ENCODE data around the gene MAP3K13. TPM values are rescaled to one million over a fixed set of nuclear protein-coding genes. Genes with fewer than 3 reads are reported as not detected.

MAP3K13 gene
- total and polyA plus RNA-seq, 4 experiments from 2014 or later, result 8.7 to 47.9 (median 25.4) TPM

- no peak overlapping the region for H3K4me3 ChIP-seq (ENCODE audit: low read length in 2 of 2)
- no peak for DNase-seq
- Mint-ChIP-seq H3K36me3 (peaks cover 0 to 4% of the 10 kb centered on the region in 2 donors), H3K4me1 (no peaks in the 10 kb centered on the region), H3K4me3 (no peak overlapping the region), H3K9me3 (peaks cover 0 to 2% (median 0%) of the 10 kb centered on the region in 8 donors), H3K27me3 (peaks cover under 1 to 5% of the 10 kb centered on the region in 2 donors), H3K27ac (no peak overlapping the region)
- intact Hi-C loops (cut with micrococcal nuclease), result no loop called here
- no peak overlapping the region for H3K27ac ChIP-seq (ENCODE audit: low read depth, low read length)
- no peaks in the 10 kb centered on the region for H3K27me3 ChIP-seq (ENCODE audit: insufficient read depth, low read length)
- no peaks in the 10 kb centered on the region for H3K4me1 ChIP-seq (ENCODE audit: insufficient read depth, low read length)
- H3K9me3 ChIP-seq (ENCODE audit: control insufficient read depth in 1 of 2, low read length in 2 of 2), result no peaks in the 10 kb centered on the region
- no peaks in the 10 kb centered on the region for H3K36me3 ChIP-seq (ENCODE audit: insufficient read depth, low read length)
- CTCF ChIA-PET (ENCODE audit: partially characterized antibody), result no interaction called here
- POLR2A ChIA-PET (ENCODE audit: partially characterized antibody), result no interaction called here
These were observed 40.7 kb upstream of the MAP3K13 start for GRCh38 chr3:185322101-185322719.

GRCh38 chr3:185325946-185326791, 36.8 kb upstream of the MAP3K13 start:
- H3K36me3 ChIP-seq (ENCODE audit: insufficient read depth, low read length), result no peaks in the 10 kb centered on the region
- no peak overlapping the region for H3K4me3 ChIP-seq (ENCODE audit: low read length in 2 of 2)
- Mint-ChIP-seq H3K9me3 (peaks cover 0 to 2% (median 0%) of the 10 kb centered on the region in 8 donors), H3K4me3 (no peak overlapping the region), H3K4me1 (no peaks in the 10 kb centered on the region), H3K27ac (no peak overlapping the region), H3K27me3 (peaks cover 0 to 4% of the 10 kb centered on the region in 2 donors), H3K36me3 (peaks cover 0 to 4% of the 10 kb centered on the region in 2 donors)
- H3K27ac ChIP-seq (ENCODE audit: low read depth, low read length), result no peak overlapping the region
- intact Hi-C loops (cut with micrococcal nuclease), result no loop called here
- no peak for DNase-seq
- POLR2A ChIA-PET (ENCODE audit: partially characterized antibody), result no interaction called here
- H3K9me3 ChIP-seq (ENCODE audit: control insufficient read depth in 1 of 2, low read length in 2 of 2), result no peaks in the 10 kb centered on the region
- H3K4me1 ChIP-seq (ENCODE audit: insufficient read depth, low read length), result no peaks in the 10 kb centered on the region
- CTCF ChIA-PET (ENCODE audit: partially characterized antibody), result interaction anchor here (0.6 to 2.1 kb wide), 2 partner anchors 18 to 122 kb away, joined by 4 to 9 read pairs; no protein-coding TSS in a partner anchor
- no peaks in the 10 kb centered on the region for H3K27me3 ChIP-seq (ENCODE audit: insufficient read depth, low read length)

DNA sequence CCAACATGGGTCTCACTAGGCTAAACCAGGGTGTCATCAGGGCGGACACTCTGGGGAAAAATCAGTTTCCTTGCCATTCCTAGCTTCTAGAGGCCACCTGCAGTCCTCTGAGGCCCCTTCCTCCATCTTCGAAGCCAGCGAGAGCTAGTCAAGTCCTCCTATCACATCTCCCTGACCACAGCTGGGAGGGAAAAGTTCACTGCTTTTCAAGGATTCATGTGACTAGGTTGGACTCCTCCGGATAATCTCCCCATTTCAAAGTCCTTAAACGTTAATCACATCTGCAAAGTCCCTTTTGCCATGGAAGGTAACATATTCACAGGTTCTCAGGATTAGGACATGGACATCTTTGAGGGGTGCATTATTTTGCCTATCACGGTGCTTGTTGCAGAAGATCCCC, 35.9 kb upstream of the MAP3K13 start:
- Mint-ChIP-seq H3K4me1 (no peaks in the 10 kb centered on the region), H3K27ac (peak overlapping the region in 1 of 7 donors; percentile 48), H3K27me3 (peaks cover 0 to 4% of the 10 kb centered on the region in 2 donors), H3K36me3 (peaks cover 0 to 4% of the 10 kb centered on the region in 2 donors), H3K9me3 (peaks cover 0 to 2% (median 0%) of the 10 kb centered on the region in 8 donors), H3K4me3 (no peak overlapping the region)
- no peaks in the 10 kb centered on the region for H3K36me3 ChIP-seq (ENCODE audit: insufficient read depth, low read length)
- no peak for DNase-seq
- H3K4me1 ChIP-seq (ENCODE audit: insufficient read depth, low read length), result no peaks in the 10 kb centered on the region
- no peaks in the 10 kb centered on the region for H3K27me3 ChIP-seq (ENCODE audit: insufficient read depth, low read length)
- no peak overlapping the region for H3K27ac ChIP-seq (ENCODE audit: low read depth, low read length)
- ChIA-PET POLR2A (ENCODE audit: partially characterized antibody) (no interaction called here), CTCF (ENCODE audit: partially characterized antibody) (interaction anchor here (0.6 to 2.1 kb wide), 2 partner anchors 19 to 123 kb away, joined by 4 to 9 read pairs; no protein-coding TSS in a partner anchor)
- intact Hi-C loops (cut with micrococcal nuclease), result no loop called here
- no peak overlapping the region for H3K4me3 ChIP-seq (ENCODE audit: low read length in 2 of 2)
- no peaks in the 10 kb centered on the region for H3K9me3 ChIP-seq (ENCODE audit: control insufficient read depth in 1 of 2, low read length in 2 of 2)

DNA sequence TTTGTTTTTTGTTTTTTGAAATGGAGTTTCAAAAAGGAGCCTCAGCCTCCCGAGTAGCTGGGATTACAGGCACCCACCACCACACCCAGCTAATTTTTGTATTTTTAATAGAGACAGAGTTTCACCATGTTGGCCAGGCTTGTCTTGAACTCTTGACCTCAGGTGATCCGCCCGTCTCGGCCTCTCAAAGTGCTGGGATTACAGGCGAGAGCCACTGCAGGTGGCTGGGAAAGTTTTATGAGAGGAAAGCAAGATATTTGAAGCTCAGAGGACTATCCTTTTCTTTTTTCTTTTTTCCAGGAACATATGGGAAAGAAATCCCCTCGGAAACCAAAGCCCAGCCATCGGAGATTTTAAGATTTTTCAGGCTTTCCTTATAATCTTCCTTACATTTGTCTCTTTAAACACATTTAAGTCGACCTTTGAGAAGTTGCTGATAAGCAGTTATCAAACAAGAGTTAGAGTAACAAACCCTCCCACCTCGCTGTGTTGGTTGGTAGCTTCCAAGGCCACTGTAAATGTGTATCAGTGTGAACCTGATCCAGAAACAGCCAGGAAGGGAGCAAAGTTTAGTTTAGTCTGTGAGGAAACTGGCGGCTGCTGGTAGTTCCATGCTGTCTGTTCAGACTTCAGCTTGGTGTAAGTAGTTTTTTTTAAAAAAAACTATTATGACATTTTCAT, 34.5 kb upstream of the MAP3K13 start:
- Histone ChIP-seq H3K27ac (ENCODE audit: low read depth, low read length) (no peak overlapping the region), H3K4me1 (ENCODE audit: insufficient read depth, low read length) (no peaks in the 10 kb centered on the region), H3K9me3 (ENCODE audit: control insufficient read depth in 1 of 2, low read length in 2 of 2) (no peaks in the 10 kb centered on the region), H3K27me3 (ENCODE audit: insufficient read depth, low read length) (no peaks in the 10 kb centered on the region), H3K4me3 (ENCODE audit: low read length in 2 of 2) (no peak overlapping the region), H3K36me3 (ENCODE audit: insufficient read depth, low read length) (no peaks in the 10 kb centered on the region)
- no peak for DNase-seq
- ChIA-PET POLR2A (ENCODE audit: partially characterized antibody) (no interaction called here), CTCF (ENCODE audit: partially characterized antibody) (no interaction called here)
- peaks cover 0 to 2% (median 0%) of the 10 kb centered on the region in 8 donors for H3K9me3 Mint-ChIP-seq
- no peak overlapping the region for H3K4me3 Mint-ChIP-seq
- peaks cover 0 to 4% of the 10 kb centered on the region in 2 donors for H3K36me3 Mint-ChIP-seq
- no peaks in the 10 kb centered on the region for H3K4me1 Mint-ChIP-seq
- intact Hi-C loops (cut with micrococcal nuclease), result no loop called here
- no peak overlapping the region for H3K27ac Mint-ChIP-seq
- H3K27me3 Mint-ChIP-seq, result peaks cover 0 to 4% of the 10 kb centered on the region in 2 donors

- DNase-seq, result no peak
- H3K9me3 ChIP-seq (ENCODE audit: control insufficient read depth in 1 of 2, low read length in 2 of 2), result no peaks in the 10 kb centered on the region
These were observed 32.7 kb upstream of the MAP3K13 start for GRCh38 chr3:185330238-185330637.

GRCh38 chr3:185330644-185331043, 32.3 kb upstream of the MAP3K13 start:
- Histone ChIP-seq H3K36me3 (ENCODE audit: insufficient read depth, low read length) (no peaks in the 10 kb centered on the region), H3K27ac (ENCODE audit: low read depth, low read length) (no peak overlapping the region), H3K4me3 (ENCODE audit: low read length in 2 of 2) (no peak overlapping the region), H3K4me1 (ENCODE audit: insufficient read depth, low read length) (no peaks in the 10 kb centered on the region), H3K9me3 (ENCODE audit: control insufficient read depth in 1 of 2, low read length in 2 of 2) (no peaks in the 10 kb centered on the region), H3K27me3 (ENCODE audit: insufficient read depth, low read length) (no peaks in the 10 kb centered on the region)
- H3K4me3 Mint-ChIP-seq, result no peak overlapping the region
- H3K27ac Mint-ChIP-seq, result peak overlapping the region in 1 of 7 donors; percentile 8
- CTCF ChIA-PET (ENCODE audit: partially characterized antibody), result no interaction called here
- POLR2A ChIA-PET (ENCODE audit: partially characterized antibody), result no interaction called here
- no peaks in the 10 kb centered on the region for H3K4me1 Mint-ChIP-seq
- H3K27me3 Mint-ChIP-seq, result peaks cover 0 to 1% of the 10 kb centered on the region in 2 donors
- H3K9me3 Mint-ChIP-seq, result no peaks in the 10 kb centered on the region
- intact Hi-C loops (cut with micrococcal nuclease), result no loop called here
- no peaks in the 10 kb centered on the region for H3K36me3 Mint-ChIP-seq
- no peak for DNase-seq

More at GRCh38 chr3:185330238-185330637, 32.7 kb upstream of the MAP3K13 start:
- Histone ChIP-seq H3K27ac (ENCODE audit: low read depth, low read length) (no peak overlapping the region), H3K27me3 (ENCODE audit: insufficient read depth, low read length) (no peaks in the 10 kb centered on the region), H3K4me1 (ENCODE audit: insufficient read depth, low read length) (no peaks in the 10 kb centered on the region), H3K4me3 (ENCODE audit: low read length in 2 of 2) (no peak overlapping the region), H3K36me3 (ENCODE audit: insufficient read depth, low read length) (no peaks in the 10 kb centered on the region)
- no peaks in the 10 kb centered on the region for H3K36me3 Mint-ChIP-seq
- CTCF ChIA-PET (ENCODE audit: partially characterized antibody), result no interaction called here
- POLR2A ChIA-PET (ENCODE audit: partially characterized antibody), result no interaction called here
- H3K27me3 Mint-ChIP-seq, result peaks cover 0 to 1% of the 10 kb centered on the region in 2 donors
- no peaks in the 10 kb centered on the region for H3K9me3 Mint-ChIP-seq
- H3K27ac Mint-ChIP-seq, result no peak overlapping the region
- H3K4me3 Mint-ChIP-seq, result no peak overlapping the region
- H3K4me1 Mint-ChIP-seq, result no peaks in the 10 kb centered on the region
- intact Hi-C loops (cut with micrococcal nuclease), result no loop called here

DNA sequence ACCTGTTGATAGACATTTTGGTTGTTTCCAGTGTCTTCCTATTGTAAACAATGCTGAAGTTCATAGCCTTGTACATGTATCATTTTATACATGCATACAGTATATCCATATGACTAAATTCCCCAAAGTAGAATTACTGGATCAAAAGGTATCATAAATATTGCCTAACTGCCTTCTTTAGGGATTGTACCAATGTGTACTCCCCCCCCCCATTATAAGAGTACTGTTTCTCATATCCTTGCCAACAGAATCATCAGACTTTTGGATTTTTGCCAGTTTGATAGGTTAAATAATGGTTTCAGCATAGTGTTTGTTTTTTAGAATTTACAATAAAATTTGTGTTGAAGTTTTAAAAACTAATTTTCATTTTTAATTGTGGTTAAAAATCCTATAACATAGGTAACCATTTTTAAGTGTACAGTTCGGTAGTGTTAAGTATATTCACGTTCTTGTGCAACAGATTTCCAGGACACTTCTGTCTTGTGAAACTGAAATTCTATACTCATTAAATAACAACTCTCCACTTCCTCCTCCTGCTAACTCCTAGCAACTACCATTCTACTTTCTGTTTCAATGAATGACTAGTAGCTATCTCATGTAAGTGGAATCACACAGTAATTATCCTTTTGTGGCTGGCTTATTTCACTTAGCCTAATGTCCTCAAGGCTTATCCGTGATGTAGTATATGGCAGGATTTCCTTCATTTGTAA, 30.8 kb upstream of the MAP3K13 start:
- no peaks in the 10 kb centered on the region for H3K4me1 ChIP-seq (ENCODE audit: insufficient read depth, low read length)
- H3K9me3 Mint-ChIP-seq, result no peaks in the 10 kb centered on the region
- no peaks in the 10 kb centered on the region for H3K9me3 ChIP-seq (ENCODE audit: control insufficient read depth in 1 of 2, low read length in 2 of 2)
- H3K27ac ChIP-seq (ENCODE audit: low read depth, low read length), result no peak overlapping the region
- ChIA-PET POLR2A (ENCODE audit: partially characterized antibody) (no interaction called here), CTCF (ENCODE audit: partially characterized antibody) (no interaction called here)
- no peak overlapping the region for H3K4me3 Mint-ChIP-seq
- no peaks in the 10 kb centered on the region for H3K27me3 Mint-ChIP-seq
- H3K27me3 ChIP-seq (ENCODE audit: insufficient read depth, low read length), result no peaks in the 10 kb centered on the region
- DNase-seq, result no peak
- H3K36me3 ChIP-seq (ENCODE audit: insufficient read depth, low read length), result no peaks in the 10 kb centered on the region
- H3K36me3 Mint-ChIP-seq, result no peaks in the 10 kb centered on the region
- no peak overlapping the region for H3K27ac Mint-ChIP-seq
- intact Hi-C loops (cut with micrococcal nuclease), result no loop called here
- H3K4me3 ChIP-seq (ENCODE audit: low read length in 2 of 2), result no peak overlapping the region
- H3K4me1 Mint-ChIP-seq, result no peaks in the 10 kb centered on the region
